BE2C (cell line): Measurements from ENCODE around the gene SP9.

Experiments used
- DNase-seq: peaks from one replicate; pipeline ENCODE4 v3.0.0-alpha.2; 2020
- H3K27me3 ChIP-seq: fragments of 250-450 bp; sonication (Bioruptor Pico); 2 replicates; pipeline ENCODE4 v1.5.1; 2020; ENCODE audit warnings: mild to moderate bottlenecking
- H3K36me3 ChIP-seq: fragments of 250-450 bp; sonication (Bioruptor Pico); 2 replicates; pipeline ENCODE4 v1.5.1; 2020; ENCODE audit warnings: mild to moderate bottlenecking
- H3K4me1 ChIP-seq: fragments of 250-450 bp; sonication (Bioruptor Pico); 2 replicates; pipeline ENCODE4 v1.5.1; 2020
- H3K4me3 ChIP-seq: 2 replicates; pipeline ENCODE4 v1.5.1; 2011; ENCODE audit warnings: low read depth, low read length
- H3K9me3 ChIP-seq: fragments of 250-450 bp; sonication (Bioruptor Pico); 2 replicates; pipeline ENCODE4 v1.5.1; 2020
- CTCF ChIP-seq: IDR thresholded peaks from 2 replicates; pipeline ENCODE4 v1.5.1; 2012; ENCODE audit warnings: mild to moderate bottlenecking, low read depth, low read length

SP9 gene

GRCh38 chr2:174339561-174340399 is 5.0 kb downstream of the SP9 start:
- no peak for TF ChIP-seq CTCF
- no peaks in the 10 kb centered on the region for H3K4me1 ChIP-seq
- H3K36me3 ChIP-seq = no peaks in the 10 kb centered on the region
- no peak overlapping the region for H3K4me3 ChIP-seq
- no peak for DNase-seq
- no peaks in the 10 kb centered on the region for H3K9me3 ChIP-seq
- peaks cover 99% of the 10 kb centered on the region for H3K27me3 ChIP-seq

- peaks cover 91% of the 10 kb centered on the region for H3K27me3 ChIP-seq
- H3K9me3 ChIP-seq = no peaks in the 10 kb centered on the region
- no peak for DNase-seq
- H3K36me3 ChIP-seq = no peaks in the 10 kb centered on the region
- H3K4me1 ChIP-seq = no peaks in the 10 kb centered on the region
- H3K4me3 ChIP-seq = no peak overlapping the region
- no peak for TF ChIP-seq CTCF
Observed at GRCh38 chr2:174340400-174341292, 5.9 kb downstream of the SP9 start.

- DNase-seq = peak; percentile 73
- TF ChIP-seq CTCF = peak; percentile 82
- H3K4me1 ChIP-seq = no peaks in the 10 kb centered on the region
- peaks cover 83% of the 10 kb centered on the region for H3K27me3 ChIP-seq
- peak overlapping the region; percentile 22 for H3K4me3 ChIP-seq
- no peaks in the 10 kb centered on the region for H3K9me3 ChIP-seq
- no peaks in the 10 kb centered on the region for H3K36me3 ChIP-seq
Observed at GRCh38 chr2:174341293-174341994, 6.7 kb downstream of the SP9 start.

- Histone ChIP-seq H3K4me3 (peak overlapping the region; percentile 22; the same call in 1 of the 2 replicates), H3K36me3 (no peaks in the 10 kb centered on the region), H3K27me3 (peaks cover 76% of the 10 kb centered on the region), H3K4me1 (no peaks in the 10 kb centered on the region), H3K9me3 (no peaks in the 10 kb centered on the region)
- no peak for TF ChIP-seq CTCF
- DNase-seq = no peak
Observed at GRCh38 chr2:174341995-174342685, 7.4 kb downstream of the SP9 start.

- TF ChIP-seq CTCF = no peak
- Histone ChIP-seq H3K9me3 (no peaks in the 10 kb centered on the region), H3K36me3 (no peaks in the 10 kb centered on the region), H3K4me3 (no peak overlapping the region), H3K27me3 (peaks cover 69% of the 10 kb centered on the region), H3K4me1 (no peaks in the 10 kb centered on the region)
- no peak for DNase-seq
Observed at GRCh38 chr2:174342686-174343342, 8.1 kb downstream of the SP9 start.
